H9 (cell line): ENCODE results near the gene ZFP36. TPM values are rescaled to one million over a fixed set of nuclear protein-coding genes. Genes with fewer than 3 reads are reported as not detected.
A peak's percentile ranks its signal among the peaks of the same experiment; 100 is the strongest.

ENCODE experiments used
- DNase-seq: peaks from one replicate; pipeline ENCODE4 v3.0.0-alpha.2; 2017
- H2AFZ ChIP-seq: one replicate; pipeline ENCODE4 v1.6.1; 2013; ENCODE audit warnings: mild to moderate bottlenecking, low read length, control low read depth, moderate library complexity
- H2AK5ac ChIP-seq: 2 replicates; pipeline ENCODE4 v1.6.1; 2013; ENCODE audit warnings: low read length, control low read depth, mixed read lengths; ENCODE audit not compliant: insufficient read length
- H2BK120ac ChIP-seq: one replicate; pipeline ENCODE4 v1.6.1; 2013; ENCODE audit warnings: low read depth, mild to moderate bottlenecking, low read length, control low read depth, inconsistent platforms; ENCODE audit not compliant: poor library complexity, severe bottlenecking
- H2BK12ac ChIP-seq: 2 replicates; pipeline ENCODE4 v1.6.1; 2013; ENCODE audit warnings: low read length, control low read depth, mixed read lengths, low read depth; ENCODE audit not compliant: insufficient read length
- H2BK15ac ChIP-seq: 2 replicates; pipeline ENCODE4 v1.6.1; 2013; ENCODE audit warnings: low read depth, low read length, control low read depth
- H2BK20ac ChIP-seq: one replicate; pipeline ENCODE4 v1.6.1; 2013; ENCODE audit warnings: low read depth, mild to moderate bottlenecking, low read length, control low read depth, inconsistent platforms; ENCODE audit not compliant: poor library complexity, severe bottlenecking
- H2BK5ac ChIP-seq: 2 replicates; pipeline ENCODE4 v1.6.1; 2013; ENCODE audit warnings: low read length, control low read depth, mixed read lengths; ENCODE audit not compliant: insufficient read length
- H3K14ac ChIP-seq: 2 replicates; pipeline ENCODE4 v1.6.1; 2013; ENCODE audit warnings: low read length, control low read depth; ENCODE audit not compliant: insufficient read depth
- H3K18ac ChIP-seq: 2 replicates; pipeline ENCODE4 v1.6.1; 2013; ENCODE audit warnings: low read depth, mild to moderate bottlenecking, mixed read lengths, low read length, control low read depth; ENCODE audit not compliant: insufficient read length
- H3K23ac ChIP-seq: 2 replicates; pipeline ENCODE4 v1.6.1; 2013; ENCODE audit warnings: low read length, control low read depth, mixed read lengths, low read depth; ENCODE audit not compliant: insufficient read length
- H3K23me2 ChIP-seq: 2 replicates; pipeline ENCODE4 v1.6.1; 2013; ENCODE audit warnings: low read depth, mild to moderate bottlenecking, mixed read lengths, low read length, control low read depth; ENCODE audit not compliant: insufficient read length, poor library complexity, severe bottlenecking
- H3K27ac ChIP-seq: 2 replicates; pipeline ENCODE4 v1.5.1; 2013; ENCODE audit warnings: low read length, control low read depth, mixed read lengths, low read depth; ENCODE audit not compliant: insufficient read length
- H3K27me3 ChIP-seq: 2 replicates; pipeline ENCODE4 v1.6.1; 2013; ENCODE audit warnings: low read length, control low read depth, inconsistent platforms; ENCODE audit not compliant: insufficient read depth
- H3K4ac ChIP-seq: 2 replicates; pipeline ENCODE4 v1.6.1; 2013; ENCODE audit warnings: low read depth, mild to moderate bottlenecking, control low read depth, inconsistent platforms, low read length, moderate library complexity
- H3K4me1 ChIP-seq: 2 replicates; pipeline ENCODE4 v1.6.1; 2013; ENCODE audit warnings: low read length, control low read depth, inconsistent platforms; ENCODE audit not compliant: insufficient read depth
- H3K4me2 ChIP-seq: 2 replicates; pipeline ENCODE4 v1.6.1; 2013; ENCODE audit warnings: low read length, control low read depth, mixed read lengths; ENCODE audit not compliant: insufficient read length, insufficient read depth
- H3K56ac ChIP-seq: 2 replicates; pipeline ENCODE4 v1.6.1; 2013; ENCODE audit warnings: low read depth, mild to moderate bottlenecking, mixed read lengths, low read length, control low read depth; ENCODE audit not compliant: insufficient read length
- H3K79me1 ChIP-seq: 2 replicates; pipeline ENCODE4 v1.6.1; 2013; ENCODE audit warnings: low read depth, mild to moderate bottlenecking, moderate library complexity, low read length, control low read depth, inconsistent platforms; ENCODE audit not compliant: insufficient read depth, poor library complexity, severe bottlenecking
- H3K79me2 ChIP-seq: 2 replicates; pipeline ENCODE4 v1.6.1; 2013; ENCODE audit warnings: low read length, control low read depth, inconsistent platforms; ENCODE audit not compliant: insufficient read depth
- H3K9ac ChIP-seq: 2 replicates; pipeline ENCODE4 v1.6.1; 2013; ENCODE audit warnings: low read length, control low read depth, mixed read lengths; ENCODE audit not compliant: insufficient read length; ENCODE audit errors: extremely low read depth
- H3K9me3 ChIP-seq: one replicate; pipeline ENCODE4 v1.6.1; 2013; ENCODE audit warnings: low read depth, low read length, inconsistent platforms; ENCODE audit not compliant: control insufficient read depth
- H3T11ph ChIP-seq: one replicate; pipeline ENCODE4 v1.6.1; 2013; ENCODE audit warnings: mild to moderate bottlenecking, low read length, control low read depth, inconsistent platforms
- H4K20me1 ChIP-seq: one replicate; pipeline ENCODE4 v1.6.1; 2013; ENCODE audit not compliant: control insufficient read depth, insufficient read length, insufficient read depth
- H4K5ac ChIP-seq: 2 replicates; pipeline ENCODE4 v1.6.1; 2013; ENCODE audit warnings: low read depth, mild to moderate bottlenecking, mixed read lengths, low read length, control low read depth; ENCODE audit not compliant: insufficient read length
- H4K8ac ChIP-seq: replicated peaks from 2 replicates; pipeline ENCODE4 v1.6.1; 2013; ENCODE audit warnings: low read length, control low read depth, mixed read lengths, low read depth; ENCODE audit not compliant: insufficient read length
- H4K91ac ChIP-seq: 2 replicates; pipeline ENCODE4 v1.6.1; 2013; ENCODE audit warnings: low read depth, mild to moderate bottlenecking, moderate library complexity, mixed read lengths, low read length, control low read depth; ENCODE audit not compliant: insufficient read length
- H3K27ac Mint-ChIP-seq, 3 experiments: 2 replicates in 2 of 3; 3 replicates in 1 of 3; pipeline ENCODE4 v1.8.0; 2020 to 2021; ENCODE audit warnings: mixed read lengths in 3 of 3, mild to moderate bottlenecking in 1 of 3, moderate library complexity in 1 of 3
- H3K27me3 Mint-ChIP-seq: 2 replicates; pipeline ENCODE4 v1.8.0; 2021; ENCODE audit warnings: low read depth, mild to moderate bottlenecking, moderate library complexity, mixed read lengths
- H3K36me3 Mint-ChIP-seq, 3 experiments: 2 replicates in 2 of 3; 3 replicates in 1 of 3; pipeline ENCODE4 v1.8.0; 2020 to 2021; ENCODE audit warnings: low read depth in 3 of 3, mixed read lengths in 3 of 3; ENCODE audit not compliant: insufficient read depth in 1 of 3
- H3K4me1 Mint-ChIP-seq, 2 experiments: 2 replicates each; pipeline ENCODE4 v1.8.0; 2020; ENCODE audit warnings: mixed read lengths in 2 of 2
- H3K4me3 Mint-ChIP-seq, 2 experiments: 2 replicates in 1 of 2; 3 replicates in 1 of 2; pipeline ENCODE4 v1.8.0; 2020 to 2021; ENCODE audit warnings: mild to moderate bottlenecking in 2 of 2, mixed read lengths in 2 of 2, moderate library complexity in 1 of 2
- H3K9me3 Mint-ChIP-seq, 2 experiments: 2 replicates in 1 of 2; 3 replicates in 1 of 2; pipeline ENCODE4 v1.8.0; 2020; ENCODE audit warnings: mild to moderate bottlenecking in 2 of 2, mixed read lengths in 2 of 2, moderate library complexity in 1 of 2
- WGBS: extraction: QIAGEN DNeasy Blood & Tissue Kit; methylation state at CpG from one replicate; pipeline ENCODE4 v1.1.7; 2013; ENCODE audit warnings: missing lambda C conversion rate, low lambda C conversion rate, mixed read lengths; ENCODE audit not compliant: insufficient read length; ENCODE audit errors: extremely low coverage; 5-methylcytosine and 5-hydroxymethylcytosine counted together
- total RNA-seq: library from RNA; stranded (reverse); gene quantifications from 2 replicates; pipeline ENCODE4 v1.2.1, GENCODE V29; 2021
- TF ChIP-seq, protein P1 (sequence below): fragments of 200-600 bp; sonication (generic); conservative IDR thresholded peaks from 3 replicates; pipeline ENCODE4 v1.8.0; 2021; ENCODE audit warnings: antibody characterized with exemption, mild to moderate bottlenecking

Gene ZFP36
- total RNA-seq, 1 experiment from 2014 or later: 14.6 TPM

DNA sequence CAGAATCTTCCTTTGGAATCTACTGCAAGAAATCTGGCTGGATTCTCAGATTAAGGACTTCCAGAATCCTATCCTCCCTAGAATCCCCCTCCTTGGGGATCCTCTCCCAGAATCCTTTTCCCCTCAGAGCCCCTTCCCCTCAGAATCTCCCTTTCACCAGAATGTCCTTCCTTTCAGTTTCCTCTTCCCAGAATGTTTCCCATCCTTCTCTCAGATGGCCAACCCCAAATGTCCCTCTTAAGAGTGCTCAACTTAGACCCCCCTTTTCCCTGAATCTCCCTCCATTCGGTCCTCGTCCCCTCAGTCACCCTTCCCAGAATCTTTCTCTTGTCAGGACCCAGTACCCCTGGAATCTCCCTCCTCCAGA lies 29.7 kb downstream of the ZFP36 start:
- no peak overlapping the region for H3K18ac ChIP-seq
- H3K4me2 ChIP-seq: peak overlapping the region; percentile 73
- no peaks in the 10 kb centered on the region for H3K4me1 ChIP-seq
- no peak overlapping the region for H4K91ac ChIP-seq
- Mint-ChIP-seq H3K36me3 (peaks cover 32 to 38% (median 37%) of the 10 kb centered on the region in 3 experiments), H3K4me1 (peaks cover 24 to 37% of the 10 kb centered on the region in 2 experiments), H3K9me3 (peaks cover 0 to 7% of the 10 kb centered on the region in 2 experiments; a peak in 2 of 5 replicates), H3K27ac (peak overlapping the region; percentile 97 to 98 (median 98)), H3K4me3 (peak overlapping the region; percentile 98 to 100), H3K27me3 (peaks cover 5% of the 10 kb centered on the region)
- H2AK5ac ChIP-seq: no peak overlapping the region
- peaks cover 9% of the 10 kb centered on the region for H3K79me1 ChIP-seq
- H3K9me3 ChIP-seq: no peaks in the 10 kb centered on the region
- no peak overlapping the region for H3T11ph ChIP-seq
- no peak overlapping the region for H3K23ac ChIP-seq
- no peaks in the 10 kb centered on the region for H3K27me3 ChIP-seq
- H3K9ac ChIP-seq: peak overlapping the region; percentile 54
- peaks cover 10% of the 10 kb centered on the region for H3K23me2 ChIP-seq
- no peak overlapping the region for H2BK5ac ChIP-seq
- no peak overlapping the region for H2BK20ac ChIP-seq
- no peaks in the 10 kb centered on the region for H4K20me1 ChIP-seq
- H3K56ac ChIP-seq: no peak overlapping the region
- WGBS: no CpG with 5 or more reads among the region's 2 CpGs
- no peak for DNase-seq
- no peak overlapping the region for H3K4ac ChIP-seq
- TF ChIP-seq, protein P1, sequence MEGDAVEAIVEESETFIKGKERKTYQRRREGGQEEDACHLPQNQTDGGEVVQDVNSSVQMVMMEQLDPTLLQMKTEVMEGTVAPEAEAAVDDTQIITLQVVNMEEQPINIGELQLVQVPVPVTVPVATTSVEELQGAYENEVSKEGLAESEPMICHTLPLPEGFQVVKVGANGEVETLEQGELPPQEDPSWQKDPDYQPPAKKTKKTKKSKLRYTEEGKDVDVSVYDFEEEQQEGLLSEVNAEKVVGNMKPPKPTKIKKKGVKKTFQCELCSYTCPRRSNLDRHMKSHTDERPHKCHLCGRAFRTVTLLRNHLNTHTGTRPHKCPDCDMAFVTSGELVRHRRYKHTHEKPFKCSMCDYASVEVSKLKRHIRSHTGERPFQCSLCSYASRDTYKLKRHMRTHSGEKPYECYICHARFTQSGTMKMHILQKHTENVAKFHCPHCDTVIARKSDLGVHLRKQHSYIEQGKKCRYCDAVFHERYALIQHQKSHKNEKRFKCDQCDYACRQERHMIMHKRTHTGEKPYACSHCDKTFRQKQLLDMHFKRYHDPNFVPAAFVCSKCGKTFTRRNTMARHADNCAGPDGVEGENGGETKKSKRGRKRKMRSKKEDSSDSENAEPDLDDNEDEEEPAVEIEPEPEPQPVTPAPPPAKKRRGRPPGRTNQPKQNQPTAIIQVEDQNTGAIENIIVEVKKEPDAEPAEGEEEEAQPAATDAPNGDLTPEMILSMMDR: no peak
- H2AFZ ChIP-seq: no peak overlapping the region
- H2BK120ac ChIP-seq: peak overlapping the region; percentile 16
- H2BK12ac ChIP-seq: no peak overlapping the region
- peaks cover 6% of the 10 kb centered on the region; the same call in 1 of the 2 replicates for H3K79me2 ChIP-seq
- no peak overlapping the region for H4K5ac ChIP-seq
- no peak overlapping the region for H2BK15ac ChIP-seq
- no peak overlapping the region for H3K27ac ChIP-seq
- no peak overlapping the region; the same call in 1 of the 2 replicates for H3K14ac ChIP-seq
- no peak overlapping the region for H4K8ac ChIP-seq
